PC-3 (cell line): ENCODE data around the gene FGD4. TPM values are rescaled to one million over a fixed set of nuclear protein-coding genes. Genes with fewer than 3 reads are reported as not detected.
"Not testable (repeated sequence)": the region's sequence is repeated elsewhere in the genome, so short reads cannot be mapped to it uniquely, and the experiment has no call there.

Experiments
- ATAC-seq: fragments of 200-7000 bp; cut with Tn5 transposase; 2 replicates; pipeline ENCODE4 v1.9.1; 2020; ENCODE audit warnings: mild to moderate bottlenecking, moderate library complexity
- BruUV-seq: library from RNA; stranded (reverse); fragments of 400-500 nt; replicated peaks from 2 replicates; lab custom pipeline; 2021; lab: Mats Ljungman, UMichigan
- CTCF ChIA-PET: fragments of 300-600 bp; sonication (Branson Sonifier 250); formaldehyde crosslinking; loops from one replicate; lab custom pipeline; 2022; ENCODE audit warnings: antibody characterized with exemption; lab: Charles Lee
- POLR2A ChIA-PET: fragments of 300-600 bp; sonication (Branson Sonifier 250); formaldehyde crosslinking; loops from one replicate; lab custom pipeline; 2022; ENCODE audit warnings: antibody characterized with exemption; ENCODE audit not compliant: unreplicated experiment; lab: Charles Lee
- DNase-seq: peaks from one replicate; pipeline ENCODE4 v3.0.0-alpha.2; 2015
- H2AFZ ChIP-seq: fragments of 300-600 bp; sonication (generic); 2 replicates; pipeline ENCODE4 v1.6.0; 2016; ENCODE audit warnings: antibody characterized with exemption, low read length
- H3F3A ChIP-seq: fragments of 300-600 bp; sonication (generic); one replicate; pipeline ENCODE4 v1.6.0; 2017; ENCODE audit warnings: antibody characterized with exemption, low read length, control low read depth, mild to moderate bottlenecking; ENCODE audit not compliant: unreplicated experiment
- H3K27ac ChIP-seq: fragments of 300-600 bp; sonication (generic); 2 replicates; pipeline ENCODE4 v1.5.1; 2016; ENCODE audit warnings: mild to moderate bottlenecking, low read length
- H3K27me3 ChIP-seq: fragments of 300-600 bp; sonication (generic); 2 replicates; pipeline ENCODE4 v1.6.1; 2016; ENCODE audit warnings: low read length, mixed read lengths
- H3K36me3 ChIP-seq: fragments of 300-600 bp; sonication (generic); 2 replicates; pipeline ENCODE4 v1.6.1; 2016; ENCODE audit warnings: low read depth, mixed run types, low read length, mixed read lengths
- H3K4me1 ChIP-seq: fragments of 300-600 bp; sonication (generic); 2 replicates; pipeline ENCODE4 v1.5.1; 2016; ENCODE audit warnings: low read length; ENCODE audit not compliant: insufficient read depth
- H3K4me2 ChIP-seq: fragments of 300-600 bp; sonication (generic); 2 replicates; pipeline ENCODE4 v1.6.0; 2016; ENCODE audit warnings: low read length
- H3K4me3 ChIP-seq: fragments of 300-600 bp; sonication (generic); 2 replicates; pipeline ENCODE4 v1.5.1; 2016; ENCODE audit warnings: mild to moderate bottlenecking, low read length, mixed read lengths
- H3K79me2 ChIP-seq: fragments of 300-600 bp; sonication (generic); 2 replicates; pipeline ENCODE4 v1.6.1; 2017; ENCODE audit warnings: low read length, mixed read lengths
- H3K9ac ChIP-seq: fragments of 300-600 bp; sonication (generic); 2 replicates; pipeline ENCODE4 v1.6.0; 2016; ENCODE audit warnings: mild to moderate bottlenecking, low read length
- H3K9me2 ChIP-seq: fragments of 300-600 bp; sonication (generic); replicated peaks from 2 replicates; pipeline ENCODE4 v1.6.1; 2016; ENCODE audit warnings: mixed run types, low read length, mixed read lengths
- H3K9me3 ChIP-seq: fragments of 300-600 bp; sonication (generic); 2 replicates; pipeline ENCODE4 v1.6.1; 2016; ENCODE audit warnings: low read length, mixed read lengths
- H4K20me1 ChIP-seq: fragments of 300-600 bp; sonication (generic); 2 replicates; pipeline ENCODE4 v1.6.1; 2016; ENCODE audit warnings: low read length, mixed read lengths
- EZH2 ChIP-seq: fragments of 300-600 bp; sonication (generic); IDR thresholded peaks from one replicate; pipeline ENCODE4 v1.6.1; 2017; ENCODE audit warnings: antibody characterized with exemption, mild to moderate bottlenecking, low read length; ENCODE audit not compliant: unreplicated experiment
- EZH2phosphoT487 ChIP-seq: fragments of 300-600 bp; sonication (generic); IDR thresholded peaks from 2 replicates; pipeline ENCODE4 v1.6.1; 2018; ENCODE audit warnings: mild to moderate bottlenecking, antibody characterized with exemption, low read length, borderline replicate concordance
- intact Hi-C: fragments of 100-400 bp; cut with micrococcal nuclease; formaldehyde crosslinking; loops from 2 replicates; pipeline ENCODE4 v1.9.0; 2023
- total RNA-seq: library from RNA; depleted of rRNA; stranded (reverse); fragments of >200 nt; gene quantifications from 2 replicates; pipeline ENCODE4 v1.2.3, GENCODE V29; 2014
- TF ChIP-seq, protein P1 (sequence below): fragments of 300-600 bp; sonication (generic); conservative IDR thresholded peaks from 2 replicates; pipeline ENCODE4 v1.5.1; 2017; ENCODE audit warnings: antibody characterized with exemption, low read depth, mild to moderate bottlenecking, low read length

FGD4 gene
- total RNA-seq, 1 experiment from 2014 or later, result 3.9 TPM

DNA sequence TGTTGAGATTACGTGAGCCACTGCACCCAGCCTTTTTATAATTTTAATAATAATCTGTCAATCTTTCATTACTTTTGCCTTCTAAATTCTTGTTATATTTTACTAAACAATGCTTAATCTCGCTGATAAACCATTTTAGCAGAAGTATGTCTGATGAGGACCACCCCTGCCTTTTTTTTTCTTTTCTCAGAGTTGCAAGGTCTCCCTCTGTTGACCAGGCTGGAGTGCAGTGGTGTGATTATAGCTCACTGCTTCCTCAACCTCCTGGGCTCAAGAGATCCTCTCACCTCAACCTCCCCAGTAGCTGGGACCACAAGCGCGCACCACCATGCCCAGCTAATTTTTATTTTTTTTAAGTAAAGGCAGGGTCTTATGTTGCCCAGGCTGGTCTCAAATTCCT is 161.2 kb downstream of the FGD4 start:
- CTCF ChIA-PET, result no interaction called here
- H3K9me2 ChIP-seq, result no peaks in the 10 kb centered on the region
- H3K9ac ChIP-seq, result no peak overlapping the region
- H3K27me3 ChIP-seq, result no peaks in the 10 kb centered on the region
- POLR2A ChIA-PET, result interaction anchor here (0.6 kb wide), 1 partner anchor 25 kb away, joined by 3 read pairs; no protein-coding TSS in a partner anchor
- no peak for ATAC-seq
- TF ChIP-seq, protein P1, sequence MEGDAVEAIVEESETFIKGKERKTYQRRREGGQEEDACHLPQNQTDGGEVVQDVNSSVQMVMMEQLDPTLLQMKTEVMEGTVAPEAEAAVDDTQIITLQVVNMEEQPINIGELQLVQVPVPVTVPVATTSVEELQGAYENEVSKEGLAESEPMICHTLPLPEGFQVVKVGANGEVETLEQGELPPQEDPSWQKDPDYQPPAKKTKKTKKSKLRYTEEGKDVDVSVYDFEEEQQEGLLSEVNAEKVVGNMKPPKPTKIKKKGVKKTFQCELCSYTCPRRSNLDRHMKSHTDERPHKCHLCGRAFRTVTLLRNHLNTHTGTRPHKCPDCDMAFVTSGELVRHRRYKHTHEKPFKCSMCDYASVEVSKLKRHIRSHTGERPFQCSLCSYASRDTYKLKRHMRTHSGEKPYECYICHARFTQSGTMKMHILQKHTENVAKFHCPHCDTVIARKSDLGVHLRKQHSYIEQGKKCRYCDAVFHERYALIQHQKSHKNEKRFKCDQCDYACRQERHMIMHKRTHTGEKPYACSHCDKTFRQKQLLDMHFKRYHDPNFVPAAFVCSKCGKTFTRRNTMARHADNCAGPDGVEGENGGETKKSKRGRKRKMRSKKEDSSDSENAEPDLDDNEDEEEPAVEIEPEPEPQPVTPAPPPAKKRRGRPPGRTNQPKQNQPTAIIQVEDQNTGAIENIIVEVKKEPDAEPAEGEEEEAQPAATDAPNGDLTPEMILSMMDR, result no peak
- TF ChIP-seq EZH2, result no peak
- H2AFZ ChIP-seq, result no peak overlapping the region
- no peaks in the 10 kb centered on the region for H3K9me3 ChIP-seq
- no peaks in the 10 kb centered on the region for H3K36me3 ChIP-seq
- H4K20me1 ChIP-seq, result no peaks in the 10 kb centered on the region
- BruUV-seq, result no TSS peak
- H3K27ac ChIP-seq, result no peak overlapping the region
- H3K79me2 ChIP-seq, result no peaks in the 10 kb centered on the region
- H3F3A ChIP-seq, result no peaks in the 10 kb centered on the region
- H3K4me2 ChIP-seq, result no peak overlapping the region
- intact Hi-C loops, result no loop called here
- no peak for DNase-seq
- H3K4me1 ChIP-seq, result no peaks in the 10 kb centered on the region
- H3K4me3 ChIP-seq, result no peak overlapping the region

DNA sequence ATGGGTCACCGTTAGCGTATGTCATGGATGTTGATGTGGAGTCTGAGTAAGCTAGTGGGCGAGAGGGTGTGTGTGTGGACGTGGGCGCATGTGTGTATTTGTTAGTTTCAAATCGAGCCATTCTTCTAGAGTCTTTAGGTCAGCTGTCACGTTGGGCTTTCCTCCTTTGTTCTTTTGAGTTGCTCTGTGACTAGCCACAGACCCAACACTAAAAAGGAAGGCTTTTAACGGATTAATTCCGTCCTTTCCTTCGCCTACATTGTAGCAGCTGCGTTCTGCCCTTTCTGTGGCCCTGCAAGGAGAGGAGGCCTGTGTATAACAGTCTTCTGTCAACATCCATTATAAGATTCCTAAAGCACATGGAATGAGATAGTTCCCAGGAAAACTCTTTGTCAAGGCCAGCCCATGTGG is 162.6 kb downstream of the FGD4 start:
- no peak overlapping the region for H3K27ac ChIP-seq
- no peaks in the 10 kb centered on the region for H3F3A ChIP-seq
- ATAC-seq (no peak), DNase-seq (no peak)
- CTCF ChIA-PET, result no interaction called here
- no peak overlapping the region for H3K4me3 ChIP-seq
- no peak overlapping the region for H2AFZ ChIP-seq
- H3K36me3 ChIP-seq, result no peaks in the 10 kb centered on the region
- POLR2A ChIA-PET, result no interaction called here
- no peak overlapping the region for H3K9ac ChIP-seq
- 0 out of 2 replicates have a peak, but pooled peaks cover under 1% of the 10 kb centered on the region for H3K4me1 ChIP-seq
- H3K9me2 ChIP-seq, result no peaks in the 10 kb centered on the region
- H3K79me2 ChIP-seq, result no peaks in the 10 kb centered on the region
- no peaks in the 10 kb centered on the region for H4K20me1 ChIP-seq
- TF ChIP-seq EZH2phosphoT487, result no peak
- intact Hi-C loops, result no loop called here
- H3K27me3 ChIP-seq, result no peaks in the 10 kb centered on the region
- BruUV-seq, result no TSS peak
- no peak overlapping the region for H3K4me2 ChIP-seq
- H3K9me3 ChIP-seq, result no peaks in the 10 kb centered on the region

DNA sequence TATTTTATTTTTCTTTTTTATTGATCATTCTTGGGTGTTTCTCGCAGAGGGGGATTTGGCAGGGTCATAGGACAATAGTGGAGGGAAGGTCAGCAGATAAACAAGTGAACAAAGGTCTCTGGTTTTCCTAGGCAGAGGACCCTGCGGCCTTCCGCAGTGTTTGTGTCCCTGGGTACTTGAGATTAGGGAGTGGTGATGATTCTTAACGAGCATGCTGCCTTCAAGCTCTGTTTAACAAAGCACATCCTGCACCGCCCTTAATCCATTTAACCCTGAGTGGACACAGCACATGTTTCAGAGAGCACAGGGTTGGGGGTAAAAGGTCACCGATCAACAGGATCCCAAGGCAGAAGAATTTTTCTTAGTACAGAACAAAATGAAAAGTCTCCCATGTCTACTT is 163.1 kb downstream of the FGD4 start:
- H3K27ac ChIP-seq, H3K4me2 ChIP-seq, intact Hi-C loops, H3F3A ChIP-seq, H3K36me3 ChIP-seq, H3K27me3 ChIP-seq, H3K9me2 ChIP-seq, H4K20me1 ChIP-seq, H3K4me3 ChIP-seq, ATAC-seq, CTCF ChIA-PET, H2AFZ ChIP-seq, POLR2A ChIA-PET, H3K9ac ChIP-seq, H3K79me2 ChIP-seq, H3K9me3 ChIP-seq, H3K4me1 ChIP-seq, BruUV-seq, DNase-seq: not testable (repeated sequence)

DNA sequence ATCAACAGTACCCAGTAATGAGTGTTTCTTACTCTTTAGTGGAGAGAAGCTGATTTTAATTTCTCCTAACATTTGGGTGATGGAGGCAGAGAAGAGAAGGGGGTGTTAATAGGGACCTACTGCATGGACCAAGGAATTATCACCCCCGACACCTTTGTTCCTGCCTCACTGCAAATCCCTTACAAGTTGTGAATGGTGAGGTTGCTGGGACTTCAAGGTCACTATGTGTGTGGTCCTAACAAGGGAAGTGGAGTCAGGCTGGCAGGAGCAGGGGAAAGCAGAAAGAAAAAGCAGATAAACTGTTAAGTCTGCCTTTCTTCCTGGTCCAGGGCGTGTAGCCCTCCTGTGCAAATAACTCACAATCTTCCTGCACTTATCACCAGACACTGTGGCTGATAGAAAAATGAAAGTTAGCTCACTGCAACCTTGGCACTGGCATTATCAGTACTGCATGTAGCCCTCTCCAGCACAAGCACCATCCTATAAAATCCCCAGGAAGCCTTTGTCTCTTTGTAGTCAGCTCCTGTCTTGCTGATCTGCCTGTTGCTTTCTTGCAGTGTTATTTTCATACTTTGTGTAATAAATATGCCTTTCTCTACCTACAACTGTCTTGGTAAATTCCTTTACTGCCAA is 167.4 kb downstream of the FGD4 start:
- Histone ChIP-seq H3K9me3 (no peaks in the 10 kb centered on the region), H4K20me1 (no peaks in the 10 kb centered on the region), H3F3A (no peaks in the 10 kb centered on the region), H3K4me2 (no peak overlapping the region), H3K9me2 (no peaks in the 10 kb centered on the region), H3K27me3 (no peaks in the 10 kb centered on the region), H3K36me3 (no peaks in the 10 kb centered on the region), H3K4me1 (peaks cover 23% of the 10 kb centered on the region), H2AFZ (no peak overlapping the region), H3K4me3 (no peak overlapping the region), H3K79me2 (no peaks in the 10 kb centered on the region), H3K9ac (no peak overlapping the region), H3K27ac (no peak overlapping the region)
- no peak for DNase-seq
- intact Hi-C loops, result no loop called here
- ChIA-PET CTCF (no interaction called here), POLR2A (no interaction called here)
- no TSS peak for BruUV-seq
- TF ChIP-seq, protein P1, result no peak
- no peak for TF ChIP-seq EZH2
- TF ChIP-seq EZH2phosphoT487, result no peak
- no peak for ATAC-seq
